WI38 (cell line): Measurements from ENCODE around the gene MINK1.

Experiments
- H3K4me3 ChIP-seq: 2 replicates; pipeline ENCODE4 v1.5.1; 2011; ENCODE audit warnings: low read depth, mild to moderate bottlenecking, control low read depth, low read length
- TF ChIP-seq, protein P1 (sequence below): IDR thresholded peaks from 2 replicates; pipeline ENCODE4 v1.5.1; 2012; ENCODE audit warnings: low read depth, mild to moderate bottlenecking, control low read depth, low read length

The MINK1 gene

DNA sequence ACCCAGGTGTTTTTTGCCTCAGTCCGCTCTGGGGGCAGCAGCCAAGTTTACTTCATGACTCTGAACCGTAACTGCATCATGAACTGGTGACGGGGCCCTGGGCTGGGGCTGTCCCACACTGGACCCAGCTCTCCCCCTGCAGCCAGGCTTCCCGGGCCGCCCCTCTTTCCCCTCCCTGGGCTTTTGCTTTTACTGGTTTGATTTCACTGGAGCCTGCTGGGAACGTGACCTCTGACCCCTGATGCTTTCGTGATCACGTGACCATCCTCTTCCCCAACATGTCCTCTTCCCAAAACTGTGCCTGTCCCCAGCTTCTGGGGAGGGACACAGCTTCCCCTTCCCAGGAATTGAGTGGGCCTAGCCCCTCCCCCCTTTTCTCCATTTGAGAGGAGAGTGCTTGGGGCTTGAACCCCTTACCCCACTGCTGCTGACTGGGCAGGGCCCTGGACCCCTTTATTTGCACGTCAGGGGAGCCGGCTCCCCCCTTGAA is 64.1 kb downstream of the MINK1 start:
- H3K4me3 ChIP-seq: no peak overlapping the region
- TF ChIP-seq, protein P1, sequence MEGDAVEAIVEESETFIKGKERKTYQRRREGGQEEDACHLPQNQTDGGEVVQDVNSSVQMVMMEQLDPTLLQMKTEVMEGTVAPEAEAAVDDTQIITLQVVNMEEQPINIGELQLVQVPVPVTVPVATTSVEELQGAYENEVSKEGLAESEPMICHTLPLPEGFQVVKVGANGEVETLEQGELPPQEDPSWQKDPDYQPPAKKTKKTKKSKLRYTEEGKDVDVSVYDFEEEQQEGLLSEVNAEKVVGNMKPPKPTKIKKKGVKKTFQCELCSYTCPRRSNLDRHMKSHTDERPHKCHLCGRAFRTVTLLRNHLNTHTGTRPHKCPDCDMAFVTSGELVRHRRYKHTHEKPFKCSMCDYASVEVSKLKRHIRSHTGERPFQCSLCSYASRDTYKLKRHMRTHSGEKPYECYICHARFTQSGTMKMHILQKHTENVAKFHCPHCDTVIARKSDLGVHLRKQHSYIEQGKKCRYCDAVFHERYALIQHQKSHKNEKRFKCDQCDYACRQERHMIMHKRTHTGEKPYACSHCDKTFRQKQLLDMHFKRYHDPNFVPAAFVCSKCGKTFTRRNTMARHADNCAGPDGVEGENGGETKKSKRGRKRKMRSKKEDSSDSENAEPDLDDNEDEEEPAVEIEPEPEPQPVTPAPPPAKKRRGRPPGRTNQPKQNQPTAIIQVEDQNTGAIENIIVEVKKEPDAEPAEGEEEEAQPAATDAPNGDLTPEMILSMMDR: no peak

DNA sequence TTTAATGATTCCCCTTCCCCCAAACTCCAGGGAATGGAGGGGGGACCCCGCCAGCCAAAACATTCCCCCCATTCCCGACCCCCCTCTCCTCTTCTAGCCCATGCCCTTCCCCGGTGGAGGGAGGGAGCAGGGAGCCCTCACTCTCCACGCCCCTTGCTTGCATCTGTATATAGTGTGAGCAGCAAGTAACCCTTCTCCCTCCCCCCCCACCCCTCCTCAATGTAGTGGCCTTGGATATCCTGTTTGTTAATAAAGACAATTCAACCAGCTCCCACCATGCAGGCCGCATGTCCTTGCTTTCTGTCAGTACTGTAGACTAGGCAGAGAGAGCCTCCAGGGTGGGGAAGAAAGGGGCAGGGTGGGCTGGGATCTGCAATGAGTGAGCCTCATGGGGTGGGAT is 64.6 kb downstream of the MINK1 start:
- TF ChIP-seq, protein P1: no peak
- H3K4me3 ChIP-seq: no peak overlapping the region

DNA sequence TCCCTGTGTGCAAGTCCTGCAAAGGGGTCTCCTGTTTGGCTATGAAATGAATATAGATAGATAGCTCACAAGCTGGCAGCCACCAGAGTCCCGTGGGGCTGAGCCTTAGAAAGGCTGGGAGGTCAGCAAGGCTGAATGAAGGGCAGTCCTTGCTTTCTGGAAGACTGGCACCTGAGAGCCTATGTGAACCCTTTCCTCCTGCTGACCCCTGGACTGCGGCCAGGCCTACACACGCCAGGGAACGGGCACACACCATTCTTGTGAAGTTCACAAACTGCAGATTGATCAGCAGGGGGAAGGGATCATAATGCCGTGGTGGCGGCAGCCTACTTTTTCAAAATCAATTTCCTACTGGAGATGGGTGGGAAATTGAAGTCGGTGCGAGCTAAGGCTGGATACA is 65.2 kb downstream of the MINK1 start:
- TF ChIP-seq, protein P1: no peak
- H3K4me3 ChIP-seq: no peak overlapping the region

DNA sequence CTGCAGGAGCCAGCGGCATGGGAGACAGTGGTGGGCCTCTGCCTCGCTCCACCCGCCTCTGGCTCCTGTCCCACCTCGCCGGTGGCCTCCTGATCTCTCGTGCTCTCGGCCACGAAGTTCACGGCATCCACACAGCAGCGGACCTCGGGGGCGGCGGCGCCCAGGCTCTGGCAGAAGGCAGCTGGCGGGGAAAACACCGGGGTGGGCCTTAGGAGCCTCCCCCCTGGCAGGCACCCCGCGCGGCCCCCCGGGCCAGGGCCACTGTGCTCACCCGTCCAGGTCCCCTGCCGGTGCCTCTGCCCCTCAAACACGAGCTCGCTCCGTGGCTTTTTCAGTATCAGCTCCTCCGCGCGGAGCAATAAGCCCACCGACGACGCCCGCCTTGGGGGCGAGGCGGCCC is 65.8 kb downstream of the MINK1 start:
- TF ChIP-seq, protein P1: no peak
- H3K4me3 ChIP-seq: no peak overlapping the region

DNA sequence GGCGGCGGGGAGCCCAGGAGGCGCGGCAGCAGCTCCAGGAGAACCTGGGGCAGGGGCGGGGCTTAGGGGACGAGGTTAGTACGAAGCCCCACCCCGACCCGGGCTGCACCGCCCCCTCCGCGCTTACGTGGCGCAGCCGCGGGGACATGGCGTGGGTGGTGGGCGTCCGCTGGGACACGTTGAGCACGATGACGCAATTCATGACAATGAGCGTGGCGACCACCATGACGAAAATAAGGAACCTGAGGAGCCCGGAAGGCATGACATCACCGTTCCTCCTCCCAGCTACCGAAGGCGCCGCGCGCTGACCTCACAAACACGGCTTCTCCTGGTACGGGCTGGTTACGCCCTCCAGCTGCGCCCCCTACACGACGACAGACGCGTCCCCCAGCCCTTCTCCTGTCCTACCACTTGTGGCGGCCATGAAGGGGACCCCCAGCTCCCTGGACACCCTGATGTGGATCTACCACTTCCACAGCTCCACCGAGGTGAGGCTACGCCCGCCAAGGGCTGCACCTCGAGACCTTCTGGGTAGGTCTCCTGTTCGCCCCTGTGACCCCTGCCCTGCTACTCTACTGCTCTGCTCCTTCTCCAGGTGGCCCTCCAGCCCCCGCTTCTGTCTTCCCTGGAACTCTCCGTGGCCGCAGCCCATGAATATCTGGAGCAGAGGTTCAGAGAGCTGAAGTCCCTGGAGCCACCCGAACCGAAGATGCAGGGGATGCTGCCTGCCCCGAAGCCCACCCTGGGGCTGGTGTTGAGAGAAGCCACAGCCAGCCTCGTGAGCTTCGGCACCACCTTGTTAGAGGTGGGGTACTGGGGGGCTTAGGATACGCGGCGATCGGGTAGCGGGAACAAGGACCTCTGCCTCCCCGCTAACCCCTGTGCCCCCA is 66.4 kb downstream of the MINK1 start, which contains the start of gene C17orf107:
TSS of gene C17orf107 (plus strand) at position 196 of the 890 bp plus-strand sequence. CDS start at position 423, 227 bp downstream.
- H3K4me3 ChIP-seq: no peak within 1 kb of the TSS
- TF ChIP-seq, protein P1: no peak

DNA sequence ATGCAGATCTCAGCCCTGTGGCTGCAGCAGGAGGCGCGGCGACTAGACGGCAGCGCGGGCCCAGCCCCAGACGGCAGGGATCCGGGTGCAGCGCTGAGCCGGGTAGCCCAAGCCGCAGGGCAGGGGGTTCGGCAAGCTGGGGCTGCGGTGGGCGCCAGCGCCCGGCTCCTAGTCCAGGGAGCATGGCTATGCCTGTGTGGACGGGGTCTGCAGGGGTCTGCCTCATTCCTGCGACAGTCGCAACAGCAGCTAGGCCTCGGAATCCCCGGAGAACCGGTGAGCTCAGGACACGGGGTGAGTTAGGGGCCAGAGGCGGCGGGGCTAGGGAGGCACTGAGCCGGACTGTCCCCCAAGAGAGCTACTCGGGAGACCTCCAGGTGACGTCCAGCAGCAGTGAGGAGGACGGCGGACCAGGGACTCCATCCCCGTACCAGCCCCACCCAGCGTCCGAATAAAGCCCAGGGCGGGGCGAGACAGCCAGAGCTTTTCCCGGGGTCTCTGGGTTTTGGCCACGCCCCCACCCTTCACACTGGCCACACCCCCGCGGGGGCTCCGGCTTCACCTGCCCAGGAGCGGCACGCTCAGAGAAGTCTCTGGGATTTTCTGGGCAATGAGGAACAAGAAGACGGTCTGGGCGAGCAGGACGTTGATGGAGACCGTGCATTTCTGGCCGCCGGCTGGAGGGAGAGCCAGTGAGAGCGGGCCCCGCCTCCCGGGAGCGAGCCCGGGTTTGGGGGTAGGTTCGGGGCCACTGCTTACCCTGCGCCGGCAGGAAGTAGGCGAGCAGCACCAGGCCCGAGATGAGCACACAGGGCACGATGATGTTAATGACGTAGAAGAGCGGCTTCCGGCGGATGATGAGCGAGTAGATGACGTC is 67.3 kb downstream of the MINK1 start:
- H3K4me3 ChIP-seq: no peak overlapping the region
- TF ChIP-seq, protein P1: no peak
